LHCN-M2 (cell line): ENCODE results near the gene CCR5. TPM values are rescaled to one million over a fixed set of nuclear protein-coding genes. Genes with fewer than 3 reads are reported as not detected.
"Not testable (repeated sequence)": the region's sequence is repeated elsewhere in the genome, so short reads cannot be mapped to it uniquely, and the experiment has no call there.

Experiments used
- DNase-seq: peaks from one replicate; pipeline ENCODE4 v3.0.0-alpha.2; 2012; ENCODE audit warnings: low read depth
- polyA plus RNA-seq: library from polyadenylated mRNA; unstranded; fragments of >200 nt; gene quantifications from one replicate; pipeline ENCODE4 v1.2.1, GENCODE V29; 2012; ENCODE audit warnings: missing spikeins
- total RNA-seq: library from RNA; depleted of rRNA; stranded (reverse); fragments of >200 nt; gene quantifications from 2 replicates; pipeline ENCODE4 v1.2.3, GENCODE V29; 2014; rRNA removed

Gene CCR5
- not detected in 2 replicates for total RNA-seq
- polyA plus RNA-seq: not detected

DNA sequence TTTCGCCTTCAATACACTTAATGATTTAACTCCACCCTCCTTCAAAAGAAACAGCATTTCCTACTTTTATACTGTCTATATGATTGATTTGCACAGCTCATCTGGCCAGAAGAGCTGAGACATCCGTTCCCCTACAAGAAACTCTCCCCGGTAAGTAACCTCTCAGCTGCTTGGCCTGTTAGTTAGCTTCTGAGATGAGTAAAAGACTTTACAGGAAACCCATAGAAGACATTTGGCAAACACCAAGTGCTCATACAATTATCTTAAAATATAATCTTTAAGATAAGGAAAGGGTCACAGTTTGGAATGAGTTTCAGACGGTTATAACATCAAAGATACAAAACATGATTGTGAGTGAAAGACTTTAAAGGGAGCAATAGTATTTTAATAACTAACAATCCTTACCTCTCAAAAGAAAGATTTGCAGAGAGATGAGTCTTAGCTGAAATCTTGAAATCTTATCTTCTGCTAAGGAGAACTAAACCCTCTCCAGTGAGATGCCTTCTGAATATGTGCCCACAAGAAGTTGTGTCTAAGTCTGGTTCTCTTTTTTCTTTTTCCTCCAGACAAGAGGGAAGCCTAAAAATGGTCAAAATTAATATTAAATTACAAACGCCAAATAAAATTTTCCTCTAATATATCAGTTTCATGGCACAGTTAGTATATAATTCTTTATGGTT is at the start of gene CCR5:
TSS of gene CCR5 (plus strand) at position 108 of the 680 bp plus-strand sequence. CDS start 1,957 bp downstream, outside the sequence.
- no peak for DNase-seq

DNA sequence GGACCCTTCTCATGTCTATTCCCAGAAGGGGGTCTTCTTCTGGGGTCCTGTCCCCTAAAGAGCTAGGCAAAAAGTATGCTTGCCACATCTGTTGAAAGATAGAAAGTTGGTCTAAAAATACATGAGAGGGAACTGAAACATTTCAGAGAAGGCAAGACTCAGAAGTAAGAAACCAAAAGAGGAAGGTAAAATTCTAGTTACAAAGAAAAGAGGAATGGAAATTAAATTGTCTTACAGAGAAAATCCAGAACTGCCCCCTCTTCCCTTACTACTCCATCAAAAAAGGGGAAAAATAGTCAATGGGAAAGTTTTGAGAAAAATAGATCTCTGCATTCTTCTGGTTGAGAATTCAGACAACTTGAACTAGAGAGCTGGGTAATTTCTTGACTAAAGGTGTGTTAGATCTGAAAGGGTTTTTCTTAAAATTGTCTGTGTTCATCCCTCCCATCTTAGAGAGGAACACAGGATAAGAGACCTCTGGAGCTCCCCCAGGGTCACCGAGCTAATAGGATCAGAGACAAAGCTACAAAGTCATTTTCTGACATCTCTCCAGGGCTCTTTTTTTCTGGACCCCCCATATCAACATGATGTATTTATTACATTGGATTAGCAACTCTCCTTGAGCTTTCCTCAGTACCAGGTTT is 49.2 kb upstream of the CCR5 start:
- no peak for DNase-seq

DNA sequence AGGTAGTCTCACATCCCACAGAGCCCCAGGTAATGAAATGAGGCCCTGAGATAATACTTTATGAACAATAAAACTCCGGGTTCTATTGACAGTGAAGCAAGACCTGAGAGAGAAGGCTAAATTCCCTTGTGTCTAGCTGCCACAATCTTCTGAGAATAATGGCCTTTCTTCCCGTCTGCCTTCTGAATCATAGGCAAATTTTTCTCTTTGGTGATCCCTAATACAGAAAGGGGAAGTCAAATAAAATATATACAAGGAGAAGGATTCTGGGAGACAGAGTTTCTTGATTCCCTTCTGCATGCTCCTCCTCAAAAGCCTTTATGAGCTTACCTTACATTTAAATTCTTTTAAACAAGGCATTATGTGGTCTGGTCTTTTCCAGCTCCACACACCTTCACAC is 46.7 kb upstream of the CCR5 start:
- no peak for DNase-seq

DNA sequence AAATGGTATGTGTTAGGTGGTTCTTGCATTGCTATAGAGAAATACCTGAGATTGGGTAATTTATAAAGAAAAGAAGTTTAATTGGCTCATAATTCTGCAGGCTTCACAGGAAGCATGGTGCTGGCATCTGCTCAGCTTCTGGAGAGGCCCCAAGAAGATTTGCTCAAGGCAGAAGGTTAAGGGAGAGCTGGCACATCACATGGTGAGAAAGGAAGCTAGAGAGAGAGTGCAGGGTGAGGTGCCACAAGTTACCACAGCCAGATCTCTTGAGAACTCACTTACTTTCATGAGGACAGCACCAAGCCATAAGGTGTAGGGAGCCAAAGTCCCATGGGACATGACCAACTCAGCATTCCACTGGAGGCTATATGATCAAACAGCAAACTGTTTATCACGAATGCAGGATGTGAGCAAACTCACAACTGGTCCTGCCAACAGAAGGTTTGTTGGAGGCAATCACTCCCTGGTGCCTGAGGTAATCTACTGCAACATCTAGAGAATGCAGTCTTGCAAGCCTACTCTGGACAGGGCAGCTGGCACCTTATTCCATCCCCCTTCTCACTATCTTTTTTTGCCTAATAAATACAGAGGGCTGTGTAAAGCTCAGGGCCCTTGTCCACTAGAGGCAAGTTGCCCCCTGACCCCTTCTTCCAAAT is 45.0 kb upstream of the CCR5 start:
- DNase-seq: no peak

DNA sequence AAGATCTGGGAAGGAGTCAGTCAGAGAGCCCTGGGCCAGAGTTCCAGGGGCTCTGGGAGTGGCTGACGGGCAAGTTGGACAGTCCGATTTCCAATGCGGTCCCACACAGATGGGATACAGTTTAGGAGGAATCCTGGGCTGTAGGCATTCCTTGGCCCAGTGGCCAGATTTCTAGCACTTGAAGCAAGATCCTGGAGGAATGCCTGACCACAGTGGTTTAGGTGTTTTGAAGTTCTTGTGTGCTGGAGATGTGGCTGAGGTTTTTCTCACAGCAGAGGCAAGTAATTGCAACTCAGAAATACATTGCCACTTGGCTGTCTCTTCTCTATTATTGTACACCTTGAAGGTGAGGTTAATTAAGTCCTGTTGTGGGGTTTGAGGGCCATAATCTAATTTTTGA is 40.1 kb upstream of the CCR5 start:
- DNase-seq: not testable (repeated sequence)

DNA sequence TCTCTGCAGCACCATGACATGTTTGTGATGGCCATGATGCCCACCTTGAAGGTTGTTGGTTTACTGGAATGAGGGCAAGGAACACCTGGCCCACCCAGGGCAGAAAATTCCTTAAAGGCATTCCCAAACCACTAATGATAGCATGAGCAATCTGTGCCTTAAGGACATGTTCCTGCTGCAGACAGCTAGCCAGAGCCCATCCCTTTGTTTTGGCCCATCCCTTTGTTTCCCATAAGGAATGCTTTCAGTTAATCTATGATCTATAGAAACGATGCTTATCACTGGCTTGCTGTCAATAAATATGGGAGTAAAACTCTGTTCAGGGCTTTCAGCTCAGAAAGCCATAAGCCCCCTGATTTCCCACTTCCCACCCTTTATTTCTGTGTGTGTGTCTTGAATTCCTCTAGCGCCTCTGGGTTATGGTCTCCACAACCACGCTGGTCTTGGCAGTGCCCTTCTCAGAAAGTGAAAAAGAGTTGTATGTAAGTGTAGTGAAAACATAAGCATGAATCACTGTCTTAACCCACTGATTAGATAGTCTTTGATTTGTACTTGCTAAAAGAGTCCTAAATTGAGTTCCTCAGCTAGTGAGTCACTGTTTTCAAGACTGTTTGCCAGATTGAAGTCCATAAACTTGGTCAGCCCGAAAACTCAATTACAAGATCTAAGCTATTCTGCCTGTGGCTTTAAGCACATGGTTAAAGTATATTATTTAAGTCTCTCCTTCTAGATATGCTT is 35.8 kb upstream of the CCR5 start:
- peak; percentile 14 for DNase-seq

DNA sequence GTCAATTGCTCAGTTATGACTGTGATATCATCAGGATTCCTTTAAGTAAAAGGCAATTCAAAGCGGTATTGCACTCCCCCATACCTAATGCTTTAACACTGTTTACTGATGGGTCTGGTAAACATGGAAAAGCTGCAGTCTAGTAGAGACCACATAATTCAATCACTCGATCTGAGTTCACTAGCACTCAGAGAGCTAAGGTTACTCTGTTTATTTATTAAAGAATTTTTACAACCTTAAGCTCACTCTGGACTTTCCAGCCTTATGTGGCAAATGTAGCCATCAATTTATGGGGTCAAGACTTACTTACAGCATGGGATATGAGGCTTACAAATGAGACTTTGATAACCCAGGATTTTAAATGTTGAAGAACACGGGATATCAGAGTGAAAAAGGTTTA is 35.2 kb upstream of the CCR5 start:
- no peak for DNase-seq

DNA sequence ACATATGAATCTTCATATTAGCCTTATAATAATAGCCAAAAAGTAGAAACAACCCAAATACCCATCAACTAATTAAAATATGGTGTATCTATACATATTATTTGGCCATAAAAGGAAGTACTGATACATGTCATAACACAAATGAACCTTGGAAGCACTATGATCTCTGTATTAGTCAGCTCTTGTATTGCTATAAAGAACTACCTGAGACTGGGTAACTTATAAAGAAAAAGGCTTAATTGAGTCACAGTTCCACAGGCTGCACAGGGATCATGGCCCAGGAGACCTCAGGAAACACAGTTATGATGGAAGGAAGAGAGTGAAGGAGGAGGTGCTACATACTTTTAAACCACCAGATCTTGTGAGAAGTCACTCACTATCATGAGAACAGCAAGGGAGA is 32.8 kb upstream of the CCR5 start:
- DNase-seq: no peak

DNA sequence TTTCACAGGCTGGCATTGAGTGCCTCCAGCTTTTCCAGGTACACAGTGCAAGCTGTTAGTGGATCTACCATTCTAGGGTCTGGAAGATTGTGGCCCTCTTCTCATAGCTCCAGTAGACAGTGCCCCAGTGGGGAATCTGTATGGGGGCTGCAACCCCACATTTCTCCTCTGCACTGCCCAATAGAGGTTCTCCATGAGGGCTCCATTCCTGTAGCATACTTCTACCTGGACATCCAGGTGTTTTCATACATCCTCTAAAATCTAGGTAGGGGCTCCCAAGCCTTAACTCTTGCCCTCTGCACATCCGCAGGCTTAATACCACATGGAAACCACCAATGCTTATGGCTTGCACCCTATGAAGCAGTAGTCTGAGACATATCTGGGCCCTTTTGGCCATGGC is 31.9 kb upstream of the CCR5 start:
- DNase-seq: no peak

DNA sequence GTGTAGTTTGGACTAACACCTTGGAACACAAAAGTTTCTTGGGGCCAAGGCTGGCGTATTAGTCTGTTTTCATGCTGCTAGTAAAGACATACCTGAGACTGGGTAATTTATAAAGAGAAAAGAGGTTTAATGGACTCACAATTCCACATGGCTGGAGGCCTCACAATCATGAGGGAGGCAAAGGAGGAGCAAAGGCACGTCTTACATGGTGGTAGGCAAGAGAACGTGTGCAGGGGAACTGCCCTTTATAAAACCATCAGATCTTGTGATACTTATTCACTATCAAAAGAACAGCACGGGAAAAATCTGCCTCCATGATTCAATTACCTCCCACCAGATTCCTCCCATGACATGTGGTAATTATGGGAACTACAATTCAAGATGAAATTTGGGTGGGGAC is 26.3 kb upstream of the CCR5 start:
- DNase-seq: no peak

DNA sequence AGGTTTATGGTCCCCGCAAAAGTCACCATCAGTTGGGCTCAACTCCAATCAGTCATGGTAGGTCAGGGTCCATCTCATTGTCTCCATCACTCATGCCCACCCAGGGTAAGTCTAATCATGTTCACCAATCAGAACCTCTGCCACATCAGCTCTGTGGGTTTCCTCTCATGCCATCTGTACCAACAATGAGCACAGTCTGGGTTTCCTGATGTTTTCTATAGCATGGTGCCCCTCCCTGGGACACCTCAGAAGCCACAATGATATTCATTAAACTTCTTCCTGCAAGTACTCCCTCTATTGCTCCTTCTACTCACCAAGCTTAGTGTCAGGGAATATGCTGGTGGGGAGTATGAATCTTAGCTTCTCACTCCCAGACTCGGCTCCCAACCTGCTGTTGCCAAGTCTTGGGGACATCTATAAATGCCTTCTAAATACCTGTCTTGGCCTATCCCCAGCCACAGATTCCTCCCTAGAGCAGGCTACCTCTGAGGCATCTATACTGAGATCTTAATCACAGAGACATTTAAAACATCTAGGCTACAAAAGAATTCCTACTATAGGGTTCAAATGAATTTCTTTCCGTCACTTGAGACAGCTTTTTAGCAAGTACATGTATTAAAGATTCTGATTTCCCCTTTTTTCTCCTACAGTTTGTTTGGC is 21.8 kb upstream of the CCR5 start:
- no peak for DNase-seq

DNA sequence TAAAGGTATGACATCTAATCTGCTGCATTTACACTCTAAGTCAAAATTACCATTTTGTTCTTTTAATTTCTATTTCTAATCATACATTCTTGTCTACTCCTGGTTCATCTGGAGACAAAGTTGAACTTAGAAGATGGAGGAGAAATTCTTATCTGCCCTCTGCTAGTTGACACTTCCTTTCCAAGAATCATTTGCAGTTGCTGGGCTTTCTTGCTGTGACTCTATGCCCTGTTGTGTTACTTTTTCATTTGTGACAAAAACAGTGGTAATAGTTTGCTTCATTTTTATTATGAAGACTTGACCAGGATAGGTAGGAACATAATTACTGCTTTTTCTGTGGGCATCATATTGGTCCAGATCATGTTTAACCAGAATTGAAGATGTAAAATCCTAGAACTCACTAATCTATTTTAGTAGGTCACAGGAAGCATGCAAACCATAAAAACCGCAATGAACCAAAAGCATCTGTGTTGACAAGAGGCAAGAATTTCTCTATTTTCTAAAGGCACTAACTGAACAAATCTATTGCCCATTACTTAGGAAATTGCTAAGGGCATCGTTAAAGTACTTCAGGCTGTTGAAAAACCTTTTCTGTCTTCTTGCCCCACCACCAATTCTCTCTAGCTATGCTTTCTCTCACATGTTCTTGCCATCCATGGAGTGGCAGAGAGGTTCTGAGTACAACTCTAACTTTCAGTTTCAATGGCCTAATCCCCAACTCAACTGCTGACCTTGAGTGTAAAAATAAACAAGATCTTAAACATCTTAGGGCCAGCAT is 21.1 kb upstream of the CCR5 start:
- no peak for DNase-seq

DNA sequence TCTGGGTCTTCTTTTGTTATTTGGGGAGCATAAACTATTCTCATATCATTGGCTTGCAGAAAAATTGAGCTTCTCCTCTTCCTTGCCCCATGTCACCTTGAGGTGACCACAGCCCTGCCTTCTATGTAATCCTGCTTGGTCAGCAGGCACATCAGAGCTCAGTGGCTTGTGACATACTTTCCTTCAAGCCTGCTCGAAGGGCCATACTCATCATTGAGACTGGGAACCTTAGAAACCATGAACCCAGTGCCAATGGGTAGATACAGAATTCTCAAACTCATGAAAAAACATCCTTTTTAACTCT is 20.5 kb upstream of the CCR5 start:
- DNase-seq: no peak

DNA sequence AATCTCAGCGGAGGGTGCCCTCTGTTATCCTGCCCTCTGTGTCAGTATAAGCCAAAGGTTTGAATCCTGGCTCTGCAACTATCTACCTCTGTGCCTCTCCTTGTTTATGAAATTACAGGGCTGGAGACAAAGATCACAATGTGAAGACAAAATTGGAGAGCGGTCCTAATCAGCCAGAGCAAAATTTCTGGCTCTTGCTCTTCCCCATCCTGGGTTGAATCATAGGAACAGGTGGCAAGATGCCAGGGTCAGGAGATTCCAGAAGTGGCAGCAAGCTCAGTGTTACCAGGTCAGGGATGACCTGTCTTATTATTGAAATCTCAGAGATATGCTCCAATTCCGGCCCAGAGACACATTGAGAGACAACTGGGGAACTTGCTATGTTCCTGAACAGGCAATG is 19.1 kb upstream of the CCR5 start:
- DNase-seq: peak; percentile 7

DNA sequence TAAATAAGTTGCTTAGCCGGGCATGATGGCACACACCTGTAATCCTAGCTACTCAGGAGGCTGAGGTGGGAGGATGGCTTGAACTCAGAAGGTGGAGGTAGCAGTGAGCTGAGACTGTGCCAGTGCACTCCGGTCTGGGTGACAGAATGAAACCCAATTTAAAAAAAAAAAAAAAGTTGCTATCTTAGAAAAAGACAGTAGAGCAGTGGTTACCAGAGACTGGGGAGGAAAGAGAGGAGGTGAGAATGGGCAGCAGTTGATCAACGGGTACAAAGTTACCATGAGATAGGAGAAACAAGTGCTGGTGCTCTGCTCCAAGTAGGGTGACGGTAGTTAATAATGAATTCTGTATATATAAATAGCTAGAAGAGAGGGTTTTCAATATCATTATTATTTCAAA is 17.7 kb upstream of the CCR5 start:
- no peak for DNase-seq

DNA sequence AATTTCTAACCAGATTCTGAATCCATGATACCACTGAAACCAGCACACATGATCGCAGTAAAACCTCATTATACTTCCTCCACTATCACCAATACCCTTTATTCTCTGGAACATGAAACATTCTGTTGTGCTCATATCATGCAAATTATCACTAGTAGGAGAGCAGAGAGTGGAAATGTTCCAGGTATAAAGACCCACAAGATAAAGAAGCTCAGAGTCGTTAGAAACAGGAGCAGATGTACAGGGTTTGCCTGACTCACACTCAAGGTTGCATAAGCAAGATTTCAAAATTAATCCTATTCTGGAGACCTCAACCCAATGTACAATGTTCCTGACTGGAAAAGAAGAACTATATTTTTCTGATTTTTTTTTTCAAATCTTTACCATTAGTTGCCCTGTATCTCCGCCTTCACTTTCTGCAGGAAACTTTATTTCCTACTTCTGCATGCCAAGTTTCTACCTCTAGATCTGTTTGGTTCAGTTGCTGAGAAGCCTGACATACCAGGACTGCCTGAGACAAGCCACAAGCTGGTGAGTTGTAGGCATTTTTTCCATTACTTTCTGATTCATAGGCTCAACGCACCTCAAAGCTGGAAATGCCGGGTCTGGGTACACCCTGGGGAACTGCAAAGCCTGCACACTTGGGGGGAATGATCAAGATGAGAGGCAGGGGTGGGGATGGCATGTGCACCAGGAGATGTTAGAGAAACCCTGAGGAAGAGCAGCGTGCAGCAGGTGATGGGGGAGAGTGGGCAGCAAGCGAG is 16.9 kb upstream of the CCR5 start, which contains the start of gene CCR2:
TSS of gene CCR2 (plus strand) at position 465 of the 764 bp plus-strand sequence. CDS start 3,417 bp downstream, outside the sequence.
- no peak for DNase-seq

DNA sequence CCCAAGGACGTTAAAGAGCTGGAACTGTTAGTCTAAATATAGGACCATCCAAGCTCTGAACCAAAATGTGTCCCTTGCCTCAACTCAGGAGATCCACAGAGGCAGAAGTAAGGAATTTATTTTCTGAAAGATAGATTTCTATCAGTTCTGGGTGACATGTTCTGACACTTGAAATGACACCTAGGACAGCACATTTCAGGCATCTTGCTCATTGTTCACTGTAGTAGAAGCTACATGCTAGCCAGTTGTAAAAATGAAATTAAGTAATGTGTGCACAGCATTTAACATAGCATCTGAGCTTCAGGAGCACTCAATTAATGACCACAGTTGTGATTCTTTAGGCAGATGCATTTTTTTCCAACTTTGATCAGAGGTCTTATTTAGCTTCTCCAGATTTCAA is 16.3 kb upstream of the CCR5 start:
- no peak for DNase-seq

DNA sequence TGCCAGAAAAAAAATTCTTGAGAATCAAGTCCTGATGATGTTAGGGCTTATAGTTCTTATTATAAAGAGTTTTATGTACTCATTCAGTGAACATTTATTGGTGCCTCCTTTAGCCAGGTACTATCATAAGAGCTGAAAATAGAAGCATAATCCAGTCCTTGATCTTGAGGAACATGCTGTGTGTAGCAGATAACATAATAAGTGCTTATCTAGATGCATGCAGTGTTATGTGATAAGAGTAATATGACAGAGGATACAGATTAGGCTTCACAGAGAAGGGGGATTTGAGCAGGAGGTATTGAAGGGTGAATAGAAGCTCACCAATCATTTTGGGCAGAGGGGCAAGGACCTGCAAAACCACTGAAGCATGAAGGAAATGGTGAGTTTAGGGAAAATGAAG is 15.8 kb upstream of the CCR5 start:
- DNase-seq: no peak

DNA sequence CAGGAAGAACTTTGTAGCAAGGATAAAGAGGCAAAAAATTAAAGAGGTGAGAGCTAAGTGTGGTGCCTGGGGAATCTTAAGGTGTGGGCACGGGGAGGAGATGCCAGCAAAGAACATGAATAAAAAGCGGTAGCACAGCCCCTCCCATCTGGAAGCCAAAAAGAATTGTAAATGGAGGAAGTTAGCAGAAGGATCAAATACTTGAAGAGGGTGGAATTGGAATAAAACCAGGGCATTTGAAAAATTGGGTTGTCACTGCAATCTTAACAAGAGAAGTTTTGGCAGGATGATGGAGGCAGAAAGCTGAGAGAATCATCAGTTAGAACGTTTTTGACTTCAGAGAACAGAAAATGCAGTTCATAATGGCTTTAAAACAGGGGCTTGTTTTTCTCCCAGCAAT is 14.5 kb upstream of the CCR5 start:
- DNase-seq: no peak

DNA sequence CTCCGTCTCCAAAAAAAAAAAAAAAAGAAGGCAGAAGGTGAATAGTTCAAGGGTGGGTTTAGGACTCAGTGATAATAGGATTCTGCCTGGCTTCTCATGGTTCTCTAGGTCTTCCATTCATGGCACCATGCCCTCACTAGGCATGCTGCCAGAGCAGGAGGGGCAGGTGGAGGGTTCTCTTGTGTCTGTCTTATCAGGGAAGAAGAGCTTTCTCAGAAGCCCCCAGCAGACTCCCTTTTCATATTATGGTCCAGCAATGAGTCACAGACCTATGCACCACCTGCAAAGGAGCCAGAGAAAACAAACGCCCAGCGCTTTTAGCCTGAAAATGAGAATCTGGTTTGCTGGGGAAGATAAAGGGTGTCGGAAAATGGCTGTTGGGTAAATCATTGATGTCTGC is 13.8 kb upstream of the CCR5 start:
- DNase-seq: no peak
